Psoas muscle (tissue), 8 donors: ENCODE results near the gene C16orf87. TPM values are rescaled to one million over a fixed set of nuclear protein-coding genes. Genes with fewer than 3 reads are reported as not detected.

Experiments
- ATAC-seq, 4 donors: fragments of 200-7000 bp; cut with Tn5 transposase; one replicate each; pipeline ENCODE4 v1.9.1; 2020; ENCODE audit warnings: moderate library complexity in 3 of 4, mild to moderate bottlenecking in 2 of 4
- DNase-seq, 2 donors: peaks; one replicate each; pipeline ENCODE4 v3.0.0-alpha.2; 2020
- H3K27ac ChIP-seq: fragments of 200-600 bp; one replicate; pipeline ENCODE4 v1.8.0; 2022
- H3K27me3 ChIP-seq, 3 donors: fragments of 200-600 bp in 1 of 3; one replicate each; pipeline versions ENCODE4 v1.6.1 to v1.8.0; 2013 to 2022; ENCODE audit warnings: low read length in 2 of 3, mild to moderate bottlenecking in 2 of 3, moderate library complexity in 1 of 3; ENCODE audit not compliant: insufficient read depth in 3 of 3
- H3K36me3 ChIP-seq, 2 donors: fragments of 200-600 bp in 1 of 2; one replicate each; pipeline versions ENCODE4 v1.6.1 to v1.8.0; 2013 to 2022; ENCODE audit warnings: low read depth in 1 of 2, mild to moderate bottlenecking in 1 of 2, moderate library complexity in 1 of 2; ENCODE audit not compliant: insufficient read depth in 1 of 2
- H3K4me1 ChIP-seq: fragments of 200-600 bp; one replicate; pipeline ENCODE4 v1.8.0; 2022
- H3K4me3 ChIP-seq: fragments of 200-600 bp; one replicate; pipeline ENCODE4 v1.8.0; 2022; ENCODE audit warnings: mild to moderate bottlenecking
- H3K9me3 ChIP-seq: fragments of 200-600 bp; one replicate; pipeline ENCODE4 v1.8.0; 2022
- CTCF ChIP-seq: fragments of 200-600 bp; IDR thresholded peaks from one replicate; pipeline ENCODE4 v1.8.0; 2022; ENCODE audit warnings: antibody characterized with exemption
- WGBS, 3 donors: extraction: QIAGEN DNeasy Blood & Tissue Kit; methylation state at CpG; one replicate each; pipeline versions ENCODE4 v1.1.6 to v1.1.7; 2013; 5-methylcytosine and 5-hydroxymethylcytosine counted together
- intact Hi-C, 2 donors: fragments of 100-400 bp; cut with DNase I; formaldehyde crosslinking; loops; one replicate each; pipeline versions ENCODE4 v1.11.0 to v1.14.2; 2022
- polyA plus RNA-seq, 3 donors: library from polyadenylated mRNA; stranded (reverse); fragments of 200-250 nt; gene quantifications; one replicate each; pipeline ENCODE4 v1.2.3, GENCODE V29; 2013
- total RNA-seq, 4 donors: library from RNA; stranded (reverse); fragmentation: NEBNext Ultra II Directional in 2 of 4; extraction: Animal tissue kit (Norgen Biotek cat#: 25700) in 2 of 4; gene quantifications; one replicate each; pipeline versions ENCODE4 v1.2.1 to v1.2.4, GENCODE V29; 2021 to 2023
- donor health status: healthy with polysubstance abuse.
- donor health status: DM: no; HTN: no; CAD: no; lungs with moderate emphysema.
- donor health status: Bipolar disorder and iron deficiency.
- donor health status: healthy.
- donor health status: DM: yes; HTN: yes; CAD: no.
- donor health status: DM: no; HTN: no; CAD: no.
- donor health status: DM: no; HTN: no; CAD: no.
- donor health status: DM: yes; HTN: yes; CAD: no.

C16orf87 gene
- total and polyA plus RNA-seq, 7 donors, result 5.8 to 29.4 (median 20.1) TPM

DNA sequence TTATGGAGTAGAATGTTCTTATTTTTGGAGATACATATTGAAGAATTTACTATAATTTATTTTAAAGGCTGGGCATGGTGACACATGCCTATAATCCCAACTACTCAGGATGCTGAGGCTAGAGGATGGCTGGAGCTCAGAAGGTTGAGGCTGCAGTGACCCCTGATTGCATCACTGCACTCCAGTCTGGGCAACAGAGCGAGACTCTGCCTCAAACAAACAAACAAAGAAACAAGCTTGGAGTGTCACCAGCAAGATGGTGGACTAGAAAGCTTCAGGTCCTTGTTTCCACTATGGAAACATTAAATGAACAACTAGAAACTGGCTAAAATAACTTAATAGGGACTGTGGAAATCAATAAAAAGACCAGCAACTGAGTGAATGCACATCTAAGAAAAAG, 35.3 kb upstream of the C16orf87 start:
- no peaks in the 10 kb centered on the region for H3K27me3 ChIP-seq
- intact Hi-C loops, result loop anchor here in 1 of 2 donors (5.0 kb wide), 1 partner anchor 161 kb away; no protein-coding TSS in a partner anchor
- no peaks in the 10 kb centered on the region for H3K9me3 ChIP-seq
- H3K4me3 ChIP-seq, result no peak overlapping the region
- WGBS, 3 donors, result 82 to 89% (median 89%) methylated on average over 1 of the region's 1 CpG
- ATAC-seq, result no peak
- H3K4me1 ChIP-seq, result peaks cover 5% of the 10 kb centered on the region
- no peak overlapping the region for H3K27ac ChIP-seq
- TF ChIP-seq CTCF, result no peak
- DNase-seq, result no peak
- H3K36me3 ChIP-seq, result no peaks in the 10 kb centered on the region

GRCh38 chr16:46862555-46863447, 31.8 kb upstream of the C16orf87 start:
- ATAC-seq, result peak; percentile 44 to 81 (median 47)
- Histone ChIP-seq H3K27me3 (no peaks in the 10 kb centered on the region), H3K9me3 (no peaks in the 10 kb centered on the region), H3K4me3 (no peak overlapping the region), H3K36me3 (no peaks in the 10 kb centered on the region), H3K27ac (peak overlapping the region; percentile 76), H3K4me1 (peaks cover 12% of the 10 kb centered on the region)
- WGBS, 3 donors, result 53 to 65% (median 58%) methylated on average over 16 of the region's 16 CpGs
- no peak for DNase-seq
- TF ChIP-seq CTCF, result no peak
- intact Hi-C loops, result no loop called here

DNA sequence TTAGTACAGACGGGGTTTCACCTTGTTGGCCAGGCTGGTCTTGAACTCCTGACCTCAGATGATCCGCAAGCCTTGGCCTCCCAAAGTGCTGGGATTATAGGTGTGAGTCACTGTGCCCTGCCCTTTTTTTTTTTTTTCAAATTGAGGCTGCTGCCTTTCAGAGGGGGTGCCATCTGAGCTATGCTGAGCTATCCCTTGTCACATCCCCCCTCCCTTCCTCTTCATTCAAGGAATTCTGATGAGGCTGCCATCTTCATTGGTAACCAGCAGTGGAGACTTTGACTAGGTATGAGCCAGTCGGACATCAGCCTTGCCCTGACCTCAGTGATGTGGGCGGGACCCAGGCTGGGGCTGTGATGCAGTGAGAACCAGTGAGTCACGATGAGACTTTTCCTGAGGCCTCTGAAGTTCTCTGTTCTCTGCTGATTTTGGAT, 28.8 kb upstream of the C16orf87 start:
- ATAC-seq, result peak; percentile 29 to 73 (median 52)
- peak in 1 of 2 donors; percentile 44 for DNase-seq
- no peaks in the 10 kb centered on the region for H3K36me3 ChIP-seq
- H3K4me1 ChIP-seq, result peaks cover 18% of the 10 kb centered on the region
- no peak for TF ChIP-seq CTCF
- intact Hi-C loops, result no loop called here
- H3K4me3 ChIP-seq, result no peak overlapping the region
- 61 to 74% (median 70%) methylated on average over 5 of the region's 5 CpGs for WGBS, 3 donors
- H3K27me3 ChIP-seq, result no peaks in the 10 kb centered on the region
- peak overlapping the region; percentile 53 for H3K27ac ChIP-seq
- no peaks in the 10 kb centered on the region for H3K9me3 ChIP-seq

DNA sequence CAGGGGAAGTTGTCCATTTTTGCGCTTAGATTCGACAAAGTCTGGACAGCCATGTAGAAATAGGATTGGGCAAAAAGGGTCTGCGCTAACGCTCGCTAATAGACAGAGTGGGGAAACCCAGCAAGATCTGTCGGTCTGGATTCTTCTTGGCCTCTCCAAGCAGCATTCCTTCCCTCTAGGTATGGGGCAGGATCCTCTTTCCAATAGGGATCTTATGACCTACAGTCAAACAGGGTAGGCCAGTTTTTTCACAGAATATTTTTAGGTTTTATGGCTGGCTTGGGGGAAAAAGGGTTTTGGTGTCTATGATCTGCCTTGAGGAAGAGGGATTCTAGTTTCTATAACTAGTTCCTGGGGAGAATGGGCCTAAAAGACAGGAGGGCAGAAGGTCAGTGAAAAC, 27.2 kb upstream of the C16orf87 start:
- H3K4me1 ChIP-seq, result peaks cover 15% of the 10 kb centered on the region
- no peaks in the 10 kb centered on the region for H3K36me3 ChIP-seq
- no peaks in the 10 kb centered on the region for H3K9me3 ChIP-seq
- H3K27me3 ChIP-seq, result no peaks in the 10 kb centered on the region
- TF ChIP-seq CTCF, result no peak
- ATAC-seq (no peak), DNase-seq (no peak)
- no peak overlapping the region for H3K4me3 ChIP-seq
- 64 to 85% (median 71%) methylated on average over 6 of the region's 6 CpGs for WGBS, 3 donors
- intact Hi-C loops, result no loop called here
- H3K27ac ChIP-seq, result peak overlapping the region; percentile 83
